DOHH2 (cell line): ENCODE results near the gene HOXB7.

ENCODE experiments used
- H3F3A ChIP-seq: fragments of 200-600 bp; sonication (generic), shearing (Covaris generic); 2 replicates; pipeline ENCODE4 v1.6.0; 2016; ENCODE audit warnings: antibody characterized with exemption, mild to moderate bottlenecking; ENCODE audit not compliant: control insufficient read depth, insufficient read depth
- H3K27ac ChIP-seq: fragments of 200-600 bp; sonication (generic); 2 replicates; pipeline ENCODE4 v1.5.1; 2014; ENCODE audit warnings: low read depth, mild to moderate bottlenecking, low read length, moderate library complexity
- H3K27me3 ChIP-seq: fragments of 200-600 bp; sonication (generic); 2 replicates; pipeline ENCODE4 v1.6.1; 2014; ENCODE audit warnings: mild to moderate bottlenecking, low read length, mixed read lengths; ENCODE audit not compliant: control insufficient read depth
- H3K36me3 ChIP-seq: fragments of 200-600 bp; sonication (generic); 2 replicates; pipeline ENCODE4 v1.6.1; 2014; ENCODE audit warnings: mild to moderate bottlenecking, low read length, moderate library complexity, mixed read lengths; ENCODE audit not compliant: control insufficient read depth
- H3K4me1 ChIP-seq: fragments of 200-600 bp; sonication (generic); 2 replicates; pipeline ENCODE4 v1.6.1; 2014; ENCODE audit warnings: mild to moderate bottlenecking, low read length, mixed read lengths; ENCODE audit not compliant: control insufficient read depth
- H3K4me2 ChIP-seq: fragments of 200-600 bp; sonication (generic); 2 replicates; pipeline ENCODE4 v1.6.0; 2014; ENCODE audit warnings: mild to moderate bottlenecking, low read length, moderate library complexity
- H3K4me3 ChIP-seq: fragments of 200-600 bp; sonication (generic); 2 replicates; pipeline ENCODE4 v1.5.1; 2014; ENCODE audit warnings: mild to moderate bottlenecking, low read length, mixed read lengths
- H3K79me2 ChIP-seq: fragments of 200-600 bp; sonication (generic); 2 replicates; pipeline ENCODE4 v1.6.1; 2014; ENCODE audit warnings: mild to moderate bottlenecking, low read length, mixed read lengths; ENCODE audit not compliant: control insufficient read depth
- H3K9me2 ChIP-seq: fragments of 200-600 bp; sonication (generic); replicated peaks from 2 replicates; pipeline ENCODE4 v1.6.1; 2014; ENCODE audit warnings: mild to moderate bottlenecking, low read length, mixed read lengths; ENCODE audit not compliant: control insufficient read depth
- H3K9me3 ChIP-seq: fragments of 200-600 bp; sonication (generic); 2 replicates; pipeline ENCODE4 v1.6.1; 2014; ENCODE audit warnings: antibody characterized with exemption, low read length, mixed read lengths; ENCODE audit not compliant: control insufficient read depth, insufficient read depth
- H4K20me1 ChIP-seq: fragments of 200-600 bp; sonication (generic); 2 replicates; pipeline ENCODE4 v1.6.0; 2014; ENCODE audit warnings: low read depth, mild to moderate bottlenecking, antibody characterized with exemption, low read length, moderate library complexity; ENCODE audit not compliant: control insufficient read depth, insufficient read depth
- EZH2phosphoT487 ChIP-seq: fragments of 200-600 bp; sonication (generic); IDR thresholded peaks from 2 replicates; pipeline ENCODE4 v1.6.1; 2017; ENCODE audit warnings: borderline replicate concordance, mild to moderate bottlenecking, antibody characterized with exemption, low read length, moderate library complexity, mixed read lengths
- TF ChIP-seq, protein P1 (sequence below): fragments of 200-600 bp; sonication (generic); IDR thresholded peaks from one replicate; pipeline ENCODE4 v1.5.1; 2014; ENCODE audit warnings: antibody characterized with exemption, mild to moderate bottlenecking, low read depth, low read length; ENCODE audit not compliant: poor library complexity, severe bottlenecking

HOXB7 gene

DNA sequence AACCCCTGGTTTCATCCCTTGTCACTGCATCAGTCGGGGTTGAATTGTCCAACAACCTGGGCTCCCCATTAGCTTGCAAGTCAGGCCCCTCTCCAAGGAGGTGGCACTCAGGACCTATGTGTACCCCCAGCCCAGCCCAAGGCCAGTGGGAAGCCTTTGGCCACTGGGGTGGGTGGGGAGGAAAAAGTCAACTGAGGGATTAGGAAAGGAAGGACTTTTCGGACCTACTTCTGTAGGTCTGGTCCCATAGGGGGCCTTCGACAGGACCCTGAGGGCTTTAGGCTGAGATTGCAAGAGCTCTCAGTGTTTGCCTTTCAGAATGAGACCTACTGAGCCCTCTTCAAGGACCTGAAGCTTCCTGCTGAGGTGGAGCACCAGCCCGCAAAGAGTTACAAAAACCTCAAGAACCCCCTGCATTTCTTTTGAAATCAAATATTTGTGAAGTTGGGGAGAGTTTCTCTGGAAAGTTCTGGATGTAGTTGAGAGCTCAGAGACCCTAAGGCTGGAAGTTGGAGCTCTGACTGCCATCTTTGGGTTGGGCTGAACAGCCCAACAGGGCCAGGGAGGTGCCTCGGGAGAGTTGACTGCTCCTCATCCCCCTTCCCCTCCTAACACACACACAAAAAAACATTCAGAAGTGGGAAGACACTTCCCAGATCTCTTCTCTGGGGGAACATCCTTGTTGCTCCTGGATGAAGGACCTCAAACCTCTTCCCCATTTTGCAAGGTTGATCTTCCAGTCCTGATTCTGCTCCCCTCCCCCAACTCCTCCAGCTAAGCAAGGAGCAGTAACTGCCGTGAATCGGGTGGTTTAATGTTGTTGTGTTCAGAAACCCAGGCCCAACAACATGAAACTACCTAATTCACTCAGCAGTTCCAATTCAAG is 21.1 kb upstream of the HOXB7 start:
- no peaks in the 10 kb centered on the region for H3K9me2 ChIP-seq
- H3K27me3 ChIP-seq = peaks cover 54% of the 10 kb centered on the region
- TF ChIP-seq, protein P1, sequence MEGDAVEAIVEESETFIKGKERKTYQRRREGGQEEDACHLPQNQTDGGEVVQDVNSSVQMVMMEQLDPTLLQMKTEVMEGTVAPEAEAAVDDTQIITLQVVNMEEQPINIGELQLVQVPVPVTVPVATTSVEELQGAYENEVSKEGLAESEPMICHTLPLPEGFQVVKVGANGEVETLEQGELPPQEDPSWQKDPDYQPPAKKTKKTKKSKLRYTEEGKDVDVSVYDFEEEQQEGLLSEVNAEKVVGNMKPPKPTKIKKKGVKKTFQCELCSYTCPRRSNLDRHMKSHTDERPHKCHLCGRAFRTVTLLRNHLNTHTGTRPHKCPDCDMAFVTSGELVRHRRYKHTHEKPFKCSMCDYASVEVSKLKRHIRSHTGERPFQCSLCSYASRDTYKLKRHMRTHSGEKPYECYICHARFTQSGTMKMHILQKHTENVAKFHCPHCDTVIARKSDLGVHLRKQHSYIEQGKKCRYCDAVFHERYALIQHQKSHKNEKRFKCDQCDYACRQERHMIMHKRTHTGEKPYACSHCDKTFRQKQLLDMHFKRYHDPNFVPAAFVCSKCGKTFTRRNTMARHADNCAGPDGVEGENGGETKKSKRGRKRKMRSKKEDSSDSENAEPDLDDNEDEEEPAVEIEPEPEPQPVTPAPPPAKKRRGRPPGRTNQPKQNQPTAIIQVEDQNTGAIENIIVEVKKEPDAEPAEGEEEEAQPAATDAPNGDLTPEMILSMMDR = no peak
- no peak for TF ChIP-seq EZH2phosphoT487
- H3K9me3 ChIP-seq = no peaks in the 10 kb centered on the region
- H3K36me3 ChIP-seq = no peaks in the 10 kb centered on the region
- H3K4me3 ChIP-seq = no peak overlapping the region
- H3K4me1 ChIP-seq = peaks cover 8% of the 10 kb centered on the region
- H3K27ac ChIP-seq = no peak overlapping the region
- no peaks in the 10 kb centered on the region for H3F3A ChIP-seq
- H4K20me1 ChIP-seq = no peaks in the 10 kb centered on the region
- no peaks in the 10 kb centered on the region for H3K79me2 ChIP-seq
- H3K4me2 ChIP-seq = no peak overlapping the region

DNA sequence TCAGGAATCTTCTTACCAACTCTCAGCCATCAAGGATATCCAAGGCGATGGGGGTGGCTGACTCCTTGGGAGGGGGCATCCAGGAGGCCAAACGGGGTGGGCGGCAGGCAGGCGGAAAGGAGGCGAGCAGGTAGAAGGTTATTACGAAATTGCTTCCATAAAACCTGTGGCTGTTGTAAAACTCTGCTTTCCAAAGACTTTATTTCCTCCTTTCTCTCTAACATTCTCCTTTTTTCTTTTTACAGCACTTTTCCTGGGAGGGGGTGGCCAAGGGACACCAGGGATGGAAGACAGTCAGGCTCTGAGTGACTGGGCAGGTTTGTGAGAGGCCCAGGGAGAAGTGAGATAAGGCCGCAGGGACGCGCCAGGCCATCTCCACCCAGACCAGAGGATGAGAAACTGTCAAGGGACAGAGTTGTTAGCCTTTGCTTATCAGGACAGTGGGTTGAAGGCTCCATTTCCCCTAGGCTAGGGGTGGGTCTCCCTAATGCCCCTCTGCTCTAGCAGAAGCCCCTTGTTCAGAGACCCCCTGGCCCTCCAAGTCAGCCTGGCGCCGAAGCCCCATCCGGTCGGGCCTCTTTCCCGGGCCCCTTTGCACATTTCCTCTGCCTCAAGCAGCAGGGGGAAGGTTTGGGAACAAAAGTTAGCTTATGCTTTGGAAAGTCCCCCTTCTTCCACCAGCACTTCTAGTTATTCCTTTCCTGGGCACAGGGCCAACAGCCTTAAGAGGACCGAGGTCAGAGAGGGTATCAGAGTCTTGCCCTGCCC is 20.3 kb upstream of the HOXB7 start:
- no peak for TF ChIP-seq EZH2phosphoT487
- TF ChIP-seq, protein P1 = no peak
- H3K4me1 ChIP-seq = peaks cover 6% of the 10 kb centered on the region
- no peaks in the 10 kb centered on the region for H3K9me2 ChIP-seq
- H3K27ac ChIP-seq = no peak overlapping the region
- H3F3A ChIP-seq = no peaks in the 10 kb centered on the region
- H4K20me1 ChIP-seq = no peaks in the 10 kb centered on the region
- H3K9me3 ChIP-seq = no peaks in the 10 kb centered on the region
- H3K27me3 ChIP-seq = peaks cover 54% of the 10 kb centered on the region
- H3K4me2 ChIP-seq = no peak overlapping the region
- no peaks in the 10 kb centered on the region for H3K36me3 ChIP-seq
- no peaks in the 10 kb centered on the region for H3K79me2 ChIP-seq
- H3K4me3 ChIP-seq = no peak overlapping the region

DNA sequence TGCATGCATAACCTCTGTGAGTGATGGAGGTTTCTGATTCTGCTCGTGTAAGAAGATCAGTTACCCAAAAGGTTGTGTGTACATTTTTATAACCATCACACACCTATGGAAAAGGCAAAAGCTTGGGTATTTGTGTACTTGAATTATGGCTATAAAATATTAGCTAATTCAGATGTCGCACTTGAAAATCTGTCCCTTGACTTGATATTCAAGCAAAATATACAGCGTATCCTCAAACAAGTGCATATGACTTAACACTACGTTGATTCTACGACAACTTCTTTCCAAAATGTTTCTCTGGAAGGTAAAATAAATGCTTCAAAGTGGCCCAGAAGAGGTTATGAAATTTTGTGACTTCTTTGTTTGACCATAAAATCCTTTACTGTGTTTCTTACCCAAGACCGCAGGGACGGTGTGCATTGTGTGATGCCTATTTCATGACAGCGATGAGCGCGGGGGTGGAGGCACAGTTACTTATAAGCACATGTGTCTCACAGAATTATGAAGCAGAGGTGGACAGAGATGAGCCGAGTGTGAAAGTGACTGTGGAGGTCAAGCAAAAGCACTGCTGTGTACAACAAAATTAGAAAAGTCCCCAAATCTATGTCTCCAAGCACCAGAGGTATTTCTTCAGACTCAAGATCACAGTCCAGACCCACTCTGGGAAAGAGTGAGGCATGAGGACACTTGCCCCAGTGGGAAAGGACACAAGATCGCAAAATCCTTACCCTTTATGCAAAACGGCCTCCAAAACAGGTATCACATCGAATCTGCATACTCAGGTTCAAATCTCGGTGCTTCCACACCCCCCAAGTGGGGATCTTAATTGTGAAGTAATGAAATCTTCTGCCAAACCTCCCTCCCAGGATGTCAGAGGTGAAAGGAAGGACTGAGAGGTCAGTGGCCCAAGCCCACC is 19.4 kb upstream of the HOXB7 start:
- no peak overlapping the region for H3K4me2 ChIP-seq
- no peaks in the 10 kb centered on the region for H4K20me1 ChIP-seq
- H3K4me3 ChIP-seq = no peak overlapping the region
- peaks cover 1% of the 10 kb centered on the region; the same call in 1 of the 2 replicates for H3K4me1 ChIP-seq
- no peak overlapping the region for H3K27ac ChIP-seq
- no peak for TF ChIP-seq EZH2phosphoT487
- TF ChIP-seq, protein P1 = no peak
- H3F3A ChIP-seq = no peaks in the 10 kb centered on the region
- no peaks in the 10 kb centered on the region for H3K79me2 ChIP-seq
- H3K9me2 ChIP-seq = no peaks in the 10 kb centered on the region
- H3K36me3 ChIP-seq = no peaks in the 10 kb centered on the region
- peaks cover 55% of the 10 kb centered on the region for H3K27me3 ChIP-seq
- H3K9me3 ChIP-seq = no peaks in the 10 kb centered on the region
